PC-9 (cell line): ENCODE results near the gene MBNL1.

Experiments
- CTCF ChIP-seq: fragments of 200-600 bp; sonication (generic); conservative IDR thresholded peaks from 2 replicates; pipeline ENCODE4 v1.6.1; 2017; ENCODE audit warnings: mixed run types, antibody characterized with exemption, mild to moderate bottlenecking, moderate library complexity
- EZH2 ChIP-seq: fragments of 200-600 bp; sonication (generic); IDR thresholded peaks from 2 replicates; pipeline ENCODE4 v1.8.0; 2017; ENCODE audit warnings: antibody characterized with exemption, low read depth

GRCh38 chr3:152236716-152237115, 32.0 kb upstream of the MBNL1 start:
- no peak for TF ChIP-seq EZH2
- TF ChIP-seq CTCF = no peak
